Measurements from ENCODE around the gene LCN15. TPM values are rescaled to one million over a fixed set of nuclear protein-coding genes. Genes with fewer than 3 reads are reported as not detected.

LCN15 gene
- total RNA-seq, 1 experiment from 2014 or later = not detected

DNA sequence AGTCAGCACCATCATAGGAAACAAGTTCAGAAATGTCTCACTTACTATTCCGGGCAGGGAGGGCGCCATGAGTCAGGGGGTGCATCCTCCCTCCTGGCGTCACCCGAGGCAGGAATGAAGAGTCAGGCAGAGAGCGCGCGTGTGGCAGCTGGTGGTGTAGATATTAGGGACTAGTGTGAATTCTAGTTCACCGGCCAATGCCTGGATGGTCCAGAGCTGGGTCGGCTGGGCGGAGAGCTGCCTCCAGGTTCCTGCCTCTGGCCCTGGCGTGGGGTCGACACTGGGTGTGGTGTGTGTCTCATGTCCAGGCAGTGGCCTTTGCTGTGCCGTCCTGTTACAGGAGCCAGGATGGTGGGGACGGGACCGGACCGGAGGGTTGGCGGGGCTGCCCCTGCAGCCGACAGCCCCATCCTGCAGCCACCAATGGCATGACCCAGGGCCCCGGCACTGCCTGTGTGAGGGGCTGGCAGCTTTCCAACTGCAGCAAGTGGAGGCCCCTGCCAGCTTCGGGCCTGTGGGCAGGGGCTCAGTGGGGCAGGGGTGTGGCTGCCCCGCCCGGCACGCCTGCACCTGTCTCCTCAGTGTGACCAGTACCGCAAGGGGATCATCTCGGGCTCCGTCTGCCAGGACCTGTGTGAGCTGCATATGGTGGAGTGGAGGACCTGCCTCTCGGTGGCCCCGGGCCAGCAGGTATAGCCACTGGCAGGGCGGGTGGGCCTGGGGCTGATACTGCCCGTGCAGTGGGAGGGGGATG, 42.8 kb downstream of the LCN15 start:
- no peaks in the 10 kb centered on the region for H3K9me3 ChIP-seq
- no peak overlapping the region for H3K4me3 Mint-ChIP-seq (ENCODE audit: unreplicated experiment)
- BruUV-seq (replicated peaks) = no TSS peak
- CTCF ChIA-PET = interaction anchor here (0.6 kb wide), 1 partner anchor 67 kb away, joined by 6 read pairs; no protein-coding TSS in a partner anchor
- no peaks in the 10 kb centered on the region for H3K27me3 Mint-ChIP-seq (ENCODE audit: insufficient read depth, unreplicated experiment)
- H3K27me3 ChIP-seq (replicated peaks; ENCODE audit: control insufficient read depth, insufficient read depth, low read length) = no peaks in the 10 kb centered on the region
- POLR2A ChIA-PET = no interaction called here
- peak overlapping the region; percentile 21 for H3K27ac Mint-ChIP-seq (ENCODE audit: unreplicated experiment)
- peaks cover 13% of the 10 kb centered on the region for H3K4me1 ChIP-seq
- peaks cover 73% of the 10 kb centered on the region for H3K36me3 Mint-ChIP-seq (ENCODE audit: insufficient read depth, unreplicated experiment)
- H3K9me3 Mint-ChIP-seq (ENCODE audit: unreplicated experiment) = no peaks in the 10 kb centered on the region
- TF ChIP-seq, protein P1, sequence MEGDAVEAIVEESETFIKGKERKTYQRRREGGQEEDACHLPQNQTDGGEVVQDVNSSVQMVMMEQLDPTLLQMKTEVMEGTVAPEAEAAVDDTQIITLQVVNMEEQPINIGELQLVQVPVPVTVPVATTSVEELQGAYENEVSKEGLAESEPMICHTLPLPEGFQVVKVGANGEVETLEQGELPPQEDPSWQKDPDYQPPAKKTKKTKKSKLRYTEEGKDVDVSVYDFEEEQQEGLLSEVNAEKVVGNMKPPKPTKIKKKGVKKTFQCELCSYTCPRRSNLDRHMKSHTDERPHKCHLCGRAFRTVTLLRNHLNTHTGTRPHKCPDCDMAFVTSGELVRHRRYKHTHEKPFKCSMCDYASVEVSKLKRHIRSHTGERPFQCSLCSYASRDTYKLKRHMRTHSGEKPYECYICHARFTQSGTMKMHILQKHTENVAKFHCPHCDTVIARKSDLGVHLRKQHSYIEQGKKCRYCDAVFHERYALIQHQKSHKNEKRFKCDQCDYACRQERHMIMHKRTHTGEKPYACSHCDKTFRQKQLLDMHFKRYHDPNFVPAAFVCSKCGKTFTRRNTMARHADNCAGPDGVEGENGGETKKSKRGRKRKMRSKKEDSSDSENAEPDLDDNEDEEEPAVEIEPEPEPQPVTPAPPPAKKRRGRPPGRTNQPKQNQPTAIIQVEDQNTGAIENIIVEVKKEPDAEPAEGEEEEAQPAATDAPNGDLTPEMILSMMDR (IDR thresholded peaks at IDR 0.05; ENCODE audit: insufficient read depth in 1 of 2, low read depth in 1 of 2, low read length in 1 of 2, severe bottlenecking in 1 of 2, unreplicated experiment in 1 of 2) = no peak
- intact Hi-C loops (cut with micrococcal nuclease; ENCODE audit: unreplicated experiment) = no loop called here
- H3K4me1 Mint-ChIP-seq (ENCODE audit: low read depth, unreplicated experiment) = peaks cover 3% of the 10 kb centered on the region
- H3K36me3 ChIP-seq (ENCODE audit: control insufficient read depth, insufficient read depth, low read length) = peaks cover 13% of the 10 kb centered on the region
- no peak overlapping the region for H3K4me3 ChIP-seq (ENCODE audit: low read depth, low read length)
- DNase-seq = no peak

DNA sequence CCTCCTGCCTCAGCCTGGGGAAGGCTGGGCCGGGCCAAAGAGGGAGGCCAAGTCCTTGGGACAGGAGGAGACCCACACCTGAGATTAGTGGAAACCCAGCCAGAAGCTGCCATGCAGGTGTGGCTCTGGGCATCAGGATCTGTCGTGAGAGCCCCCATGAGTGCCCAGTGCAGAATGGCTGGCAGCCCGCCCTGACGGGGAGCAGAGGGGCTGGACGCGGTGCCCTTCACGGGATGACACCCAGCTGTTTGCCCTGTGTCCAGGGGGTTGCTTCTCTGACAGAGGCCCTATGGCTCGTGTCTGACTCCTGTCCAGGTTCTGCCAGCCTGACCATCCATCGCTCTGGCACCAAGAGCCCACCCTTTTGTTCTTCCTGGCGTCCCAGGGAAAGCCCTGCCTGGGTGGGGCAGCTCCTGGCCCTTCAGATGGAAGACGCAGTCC, 43.4 kb downstream of the LCN15 start:
- Histone ChIP-seq H3K27me3 (replicated peaks; ENCODE audit: control insufficient read depth, insufficient read depth, low read length) (no peaks in the 10 kb centered on the region), H3K4me1 (peaks cover 7% of the 10 kb centered on the region), H3K36me3 (ENCODE audit: control insufficient read depth, insufficient read depth, low read length) (peaks cover 9% of the 10 kb centered on the region), H3K4me3 (ENCODE audit: low read depth, low read length) (no peak overlapping the region), H3K9me3 (no peaks in the 10 kb centered on the region)
- peaks cover 3% of the 10 kb centered on the region for H3K4me1 Mint-ChIP-seq (ENCODE audit: low read depth, unreplicated experiment)
- ChIA-PET CTCF (interaction anchor here (0.6 kb wide), 1 partner anchor 67 kb away, joined by 6 read pairs; no protein-coding TSS in a partner anchor), POLR2A (no interaction called here)
- H3K27me3 Mint-ChIP-seq (ENCODE audit: insufficient read depth, unreplicated experiment) = no peaks in the 10 kb centered on the region
- intact Hi-C loops (cut with micrococcal nuclease; ENCODE audit: unreplicated experiment) = no loop called here
- H3K4me3 Mint-ChIP-seq (ENCODE audit: unreplicated experiment) = no peak overlapping the region
- TF ChIP-seq, protein P1 (IDR thresholded peaks at IDR 0.05; ENCODE audit: insufficient read depth in 1 of 2, low read depth in 1 of 2, low read length in 1 of 2, severe bottlenecking in 1 of 2, unreplicated experiment in 1 of 2) = no peak
- no TSS peak for BruUV-seq (replicated peaks)
- peaks cover 67% of the 10 kb centered on the region for H3K36me3 Mint-ChIP-seq (ENCODE audit: insufficient read depth, unreplicated experiment)
- H3K27ac Mint-ChIP-seq (ENCODE audit: unreplicated experiment) = peak overlapping the region; percentile 55
- DNase-seq = no peak
- H3K9me3 Mint-ChIP-seq (ENCODE audit: unreplicated experiment) = no peaks in the 10 kb centered on the region

DNA sequence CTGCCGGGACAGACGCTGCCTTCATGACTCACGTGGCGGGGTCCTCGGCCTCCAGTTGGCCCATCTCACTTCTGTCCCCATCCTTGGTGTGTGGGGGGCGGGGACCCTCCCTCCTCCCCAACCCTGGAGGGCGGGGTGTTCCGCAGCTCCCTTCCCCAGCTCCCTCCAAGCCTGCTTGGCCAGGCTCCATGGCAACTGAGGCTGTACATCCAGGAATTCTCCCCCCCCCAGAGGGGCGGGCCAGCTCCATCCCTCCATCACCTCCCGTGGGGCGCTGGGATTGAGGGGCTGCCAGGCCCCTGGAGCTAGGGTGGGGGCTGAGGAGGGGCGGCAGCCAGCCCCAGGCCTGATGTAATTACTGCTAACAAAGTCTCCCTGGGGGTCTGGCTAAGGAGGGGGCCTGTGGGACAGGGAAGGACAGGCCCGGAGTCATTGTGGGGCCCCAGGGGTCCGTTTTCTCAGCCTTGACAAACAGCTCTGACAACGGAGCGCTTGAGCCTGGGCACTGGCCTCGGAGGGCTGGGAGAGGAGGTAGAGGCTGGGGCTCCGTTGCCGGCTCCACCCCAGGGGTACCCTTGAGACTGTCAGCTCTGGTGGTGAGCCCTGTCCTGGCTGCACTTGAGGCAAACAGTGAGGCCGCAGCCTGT, 43.9 kb downstream of the LCN15 start:
- Mint-ChIP-seq H3K27me3 (ENCODE audit: insufficient read depth, unreplicated experiment) (no peaks in the 10 kb centered on the region), H3K4me1 (ENCODE audit: low read depth, unreplicated experiment) (peaks cover 6% of the 10 kb centered on the region), H3K36me3 (ENCODE audit: insufficient read depth, unreplicated experiment) (peaks cover 61% of the 10 kb centered on the region), H3K27ac (ENCODE audit: unreplicated experiment) (peak overlapping the region; percentile 55), H3K4me3 (ENCODE audit: unreplicated experiment) (no peak overlapping the region), H3K9me3 (ENCODE audit: unreplicated experiment) (no peaks in the 10 kb centered on the region)
- no TSS peak for BruUV-seq (replicated peaks)
- intact Hi-C loops (cut with micrococcal nuclease; ENCODE audit: unreplicated experiment) = no loop called here
- DNase-seq = no peak
- CTCF ChIA-PET = no interaction called here
- peaks cover 6% of the 10 kb centered on the region for H3K36me3 ChIP-seq (ENCODE audit: control insufficient read depth, insufficient read depth, low read length)
- peaks cover 1% of the 10 kb centered on the region for H3K4me1 ChIP-seq
- TF ChIP-seq, protein P1 (IDR thresholded peaks at IDR 0.05; ENCODE audit: insufficient read depth in 1 of 2, low read depth in 1 of 2, low read length in 1 of 2, severe bottlenecking in 1 of 2, unreplicated experiment in 1 of 2) = no peak
- H3K27me3 ChIP-seq (replicated peaks; ENCODE audit: control insufficient read depth, insufficient read depth, low read length) = no peaks in the 10 kb centered on the region
- POLR2A ChIA-PET = no interaction called here
- no peaks in the 10 kb centered on the region for H3K9me3 ChIP-seq
- H3K4me3 ChIP-seq (ENCODE audit: low read depth, low read length) = no peak overlapping the region

All from Caco-2 (cell line).